CMK (cell line): ENCODE results near the gene CHRDL2.
"Not testable (repeated sequence)": the region's sequence is repeated elsewhere in the genome, so short reads cannot be mapped to it uniquely, and the experiment has no call there.

Experiments used
- DNase-seq: peaks from one replicate; pipeline ENCODE4 v3.0.0-alpha.2; 2010; ENCODE audit warnings: low read depth

The CHRDL2 gene

DNA sequence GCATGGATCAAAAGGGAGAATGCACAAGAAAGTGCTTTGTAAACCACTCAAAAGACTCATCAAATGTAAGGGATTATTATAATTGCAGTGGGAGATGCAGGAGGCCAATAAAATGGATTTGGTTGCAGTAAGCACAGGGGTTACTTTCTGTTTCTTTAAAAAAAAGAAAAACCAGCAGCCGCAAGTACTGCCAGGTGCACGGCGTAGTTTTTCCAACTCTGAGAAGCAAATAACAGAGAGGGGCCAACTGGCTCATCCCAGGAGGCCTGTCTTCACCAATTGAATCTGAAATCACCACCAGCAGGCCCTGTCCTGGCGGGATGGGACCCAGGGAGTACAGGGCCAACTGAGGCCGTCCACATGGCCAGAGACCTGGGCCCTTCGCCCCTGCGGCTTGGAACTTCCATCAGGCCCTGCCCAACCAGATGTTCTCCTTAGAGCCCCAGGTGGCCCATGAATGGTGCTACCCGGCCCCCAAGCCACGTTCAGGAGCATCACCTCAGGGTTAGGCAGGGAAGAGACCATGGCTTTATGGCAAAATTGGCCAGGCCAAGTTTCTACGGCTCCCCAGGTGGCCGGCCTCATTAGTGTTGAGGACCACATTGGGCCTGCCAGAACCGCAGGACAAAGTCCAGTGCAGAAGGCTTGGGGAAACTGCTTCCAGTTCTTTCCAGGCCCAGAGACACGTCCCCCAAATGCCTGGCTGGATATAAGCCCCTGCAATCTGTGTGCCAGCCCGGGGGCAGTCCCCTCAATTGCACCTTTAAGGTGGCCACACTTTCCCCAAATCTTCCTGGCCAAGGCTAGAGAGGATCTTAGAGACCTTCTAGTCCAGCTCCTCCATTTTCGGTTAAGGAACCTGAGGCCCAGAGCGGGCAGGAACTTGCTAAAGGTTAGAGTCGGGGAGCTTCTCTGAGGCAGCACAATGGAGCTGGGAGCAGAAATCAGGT, 61.7 kb downstream of the CHRDL2 start:
- DNase-seq, result no peak

DNA sequence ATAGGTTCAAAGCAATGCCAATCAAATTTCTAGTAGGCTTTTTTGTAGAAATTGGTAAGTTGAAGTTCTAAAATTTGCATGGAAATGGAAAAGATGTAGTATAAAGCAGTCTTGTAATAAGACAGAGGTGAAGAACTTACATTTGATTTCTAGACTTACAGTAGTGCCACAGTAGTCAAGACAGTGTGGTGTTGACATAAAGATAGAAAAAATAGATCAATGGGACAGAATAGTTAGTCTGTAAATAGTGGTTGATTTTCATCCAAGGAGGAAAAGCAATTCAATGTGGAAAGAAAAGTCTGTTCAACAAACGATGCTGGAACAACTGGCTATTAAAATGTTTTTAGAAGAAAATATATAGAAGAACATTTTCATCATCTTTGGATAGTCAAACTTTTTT, 67.9 kb downstream of the CHRDL2 start:
- DNase-seq, result no peak

DNA sequence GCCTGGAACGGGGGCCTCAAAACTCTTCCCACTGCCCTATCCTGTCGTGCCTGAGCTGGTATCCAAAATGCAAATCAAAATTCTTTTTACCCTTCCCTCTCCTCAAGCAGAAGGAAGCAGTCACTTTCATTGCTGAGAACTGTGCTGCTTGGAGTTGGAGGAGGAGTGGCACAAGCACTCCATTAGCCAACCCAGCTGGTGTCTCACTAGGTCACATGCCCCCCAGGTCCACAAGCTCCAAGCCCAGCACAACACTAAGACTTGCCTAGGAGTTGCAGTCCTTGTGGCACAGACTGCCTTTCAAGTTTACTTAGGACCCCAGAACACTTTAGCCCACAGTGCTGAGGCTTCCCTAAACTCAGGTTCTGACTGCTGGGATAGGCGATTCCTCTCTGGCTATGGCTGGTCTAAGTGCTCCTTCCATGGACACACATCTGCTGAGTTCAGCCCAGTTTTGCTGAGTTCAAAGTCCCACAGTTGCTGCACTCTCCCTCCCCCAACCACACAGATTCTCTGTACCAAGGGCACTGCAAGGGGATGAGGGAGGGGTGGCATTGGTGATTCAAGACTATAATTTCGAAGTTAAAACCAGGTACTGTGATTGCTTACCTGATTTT, 68.6 kb downstream of the CHRDL2 start:
- DNase-seq, result no peak

DNA sequence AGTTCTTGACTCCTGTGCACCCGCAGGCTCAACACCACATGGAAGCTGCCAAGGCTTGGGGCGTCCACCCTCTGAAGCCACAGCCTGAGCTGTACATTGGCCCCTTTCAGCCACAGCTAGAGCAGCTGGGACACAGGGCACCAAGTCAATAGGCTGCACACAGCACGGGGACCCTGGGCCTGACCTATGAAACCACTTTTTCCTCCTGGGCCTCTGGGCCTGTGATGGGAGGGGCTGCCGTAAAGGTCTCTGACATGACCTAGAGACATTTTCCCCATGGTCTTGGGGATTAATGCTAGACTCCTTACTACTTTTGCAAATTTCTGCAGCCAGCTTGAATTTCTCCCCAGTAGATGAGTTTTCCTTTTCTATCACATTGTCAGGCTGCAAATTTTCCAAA, 72.1 kb downstream of the CHRDL2 start:
- DNase-seq, result not testable (repeated sequence)

DNA sequence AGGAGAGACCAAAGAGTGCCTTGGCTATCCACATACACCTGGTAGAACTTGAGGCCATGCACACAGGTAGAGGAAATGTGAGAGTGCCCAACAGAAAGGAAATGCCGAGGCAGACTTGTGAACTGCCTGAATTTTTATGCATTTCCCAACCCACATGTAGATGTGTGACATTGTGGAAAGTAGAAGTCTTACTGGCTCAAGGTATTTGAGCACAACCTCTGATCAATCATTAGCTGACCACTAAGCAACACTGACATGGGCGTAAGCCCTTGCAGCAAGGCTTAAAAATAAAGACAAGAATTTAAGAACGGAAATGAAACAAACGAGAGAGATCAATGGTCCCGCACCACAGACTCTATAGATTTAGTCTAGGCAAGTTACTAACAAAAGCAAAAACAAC, 76.2 kb downstream of the CHRDL2 start:
- DNase-seq, result no peak

DNA sequence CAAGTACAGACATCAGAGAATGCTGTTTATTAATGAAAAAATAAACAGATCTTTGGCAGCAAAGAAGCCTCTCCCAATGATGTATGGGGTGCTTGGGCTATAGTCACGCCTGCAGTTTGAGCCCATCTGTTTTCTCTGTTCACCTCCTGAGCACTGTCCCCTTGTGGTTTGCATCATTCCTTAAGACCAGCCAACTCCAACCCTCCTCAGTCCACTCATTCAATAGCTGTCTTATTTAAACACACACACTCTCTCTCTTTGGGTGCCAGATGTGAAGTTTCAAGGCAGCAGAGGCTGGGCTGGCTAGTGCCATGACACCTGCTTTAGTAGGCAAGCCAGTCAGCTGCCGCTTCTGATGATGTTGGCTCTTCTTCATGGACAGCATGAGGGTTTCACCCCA, 80.7 kb downstream of the CHRDL2 start:
- no peak for DNase-seq

DNA sequence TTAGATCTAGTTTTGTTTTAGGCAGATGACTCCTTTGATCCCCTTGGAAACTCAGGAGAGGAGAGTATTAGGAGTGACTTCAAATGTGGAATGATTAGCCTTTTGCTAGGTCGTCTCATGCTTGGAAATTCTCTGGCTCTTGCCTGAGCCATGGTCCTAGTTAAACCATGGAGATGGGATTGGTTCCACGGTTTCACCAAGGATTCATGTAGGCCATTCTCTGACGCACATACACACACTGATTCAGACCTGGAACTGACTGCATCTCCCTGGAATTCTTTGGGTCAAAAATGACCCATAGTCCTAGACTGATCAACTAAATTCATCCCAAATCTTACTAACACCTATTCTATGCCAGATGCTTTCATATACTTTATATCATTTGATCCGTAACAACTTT, 82.3 kb downstream of the CHRDL2 start:
- no peak for DNase-seq

DNA sequence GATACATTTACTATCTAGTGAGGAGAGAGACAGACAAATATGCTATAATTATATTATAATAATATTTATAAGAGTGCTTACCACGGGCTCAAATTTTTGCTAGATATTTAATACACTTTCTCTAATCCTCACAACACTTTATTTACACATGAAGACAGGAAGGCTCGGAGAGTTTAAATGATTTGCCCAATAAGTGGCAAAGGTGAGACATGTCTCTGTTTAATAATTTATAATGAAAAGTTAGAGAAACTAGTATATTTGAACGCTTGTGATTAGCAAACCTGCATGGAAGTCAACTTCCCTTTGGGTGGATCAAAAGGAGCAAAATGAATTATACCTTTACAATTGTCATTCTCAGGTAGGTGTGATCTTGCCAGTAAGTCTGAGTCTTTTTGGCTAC, 83.4 kb downstream of the CHRDL2 start:
- no peak for DNase-seq

DNA sequence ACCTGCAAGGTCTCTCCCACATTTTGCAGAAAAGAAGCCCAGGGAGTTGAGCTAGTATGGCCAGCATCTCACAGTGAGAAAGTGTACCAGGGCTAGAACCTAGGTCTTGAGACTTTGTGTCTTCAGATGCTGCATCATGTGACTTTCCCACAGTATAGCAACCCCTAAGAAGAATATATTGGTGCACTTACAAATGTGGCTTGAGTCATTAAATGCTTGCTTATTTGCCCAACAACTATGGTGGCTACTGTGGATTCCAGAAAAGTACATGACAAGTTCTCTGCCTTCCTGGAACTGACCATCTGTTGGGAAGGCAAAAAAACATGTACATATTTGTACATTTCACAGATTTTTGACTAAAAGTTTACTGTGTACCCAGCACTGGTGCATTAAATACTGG, 83.8 kb downstream of the CHRDL2 start:
- DNase-seq, result no peak

DNA sequence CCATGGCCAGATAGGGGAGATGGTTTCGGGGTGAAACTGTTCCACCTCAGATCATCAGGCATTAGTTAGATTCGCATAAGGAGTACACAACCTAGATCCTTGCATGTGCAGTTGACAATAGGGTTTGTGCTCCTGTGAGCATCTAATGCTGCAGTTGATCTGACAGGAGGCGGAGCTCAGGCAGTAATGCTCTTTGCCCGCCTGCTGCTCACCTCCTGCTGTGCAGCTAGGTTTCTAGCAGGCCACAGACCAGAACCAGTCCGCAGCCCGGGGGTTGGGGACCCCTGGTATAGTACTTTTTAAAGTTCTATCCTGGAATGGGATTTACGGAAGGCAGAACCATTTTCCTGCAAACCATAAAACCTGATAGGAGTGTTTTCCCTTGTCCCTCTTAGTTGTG, 84.3 kb downstream of the CHRDL2 start:
- DNase-seq, result no peak
